ENCODE measurements around the gene TPD52L2.
A peak's percentile ranks its signal among the peaks of the same experiment; 100 is the strongest.
"Not testable (repeated sequence)": the region's sequence is repeated elsewhere in the genome, so short reads cannot be mapped to it uniquely, and the experiment has no call there.

The TPD52L2 gene

GRCh38 chr20:63855363-63856097 is 9.5 kb upstream of the TPD52L2 start:
- DNase-seq (ENCODE audit: extremely low read depth in 1 of 2, low read depth in 1 of 2) = no peak

GRCh38 chr20:63856098-63856511 is 9.0 kb upstream of the TPD52L2 start:
- DNase-seq (ENCODE audit: extremely low read depth in 1 of 2, low read depth in 1 of 2) = no peak

GRCh38 chr20:63857764-63858392 is 7.2 kb upstream of the TPD52L2 start:
- no peak for DNase-seq (ENCODE audit: extremely low read depth in 1 of 2, low read depth in 1 of 2)

GRCh38 chr20:63858393-63859165 is 6.5 kb upstream of the TPD52L2 start:
- no peak for DNase-seq (ENCODE audit: extremely low read depth in 1 of 2, low read depth in 1 of 2)

- no peak for DNase-seq (ENCODE audit: extremely low read depth in 1 of 2, low read depth in 1 of 2)
Observed at GRCh38 chr20:63859166-63859699, 5.8 kb upstream of the TPD52L2 start.

- no peak for DNase-seq (ENCODE audit: extremely low read depth in 1 of 2, low read depth in 1 of 2)
Observed at GRCh38 chr20:63860325-63861051, 4.6 kb upstream of the TPD52L2 start.

GRCh38 chr20:63861365-63861934 is 3.6 kb upstream of the TPD52L2 start, which contains the start of gene ABHD16B:
Gene ABHD16B (plus strand): TSS chr20:63861498. CDS start chr20:63861541, 43 bp downstream.
- DNase-seq (ENCODE audit: extremely low read depth in 1 of 2, low read depth in 1 of 2) = no peak

GRCh38 chr20:63861981-63862901 is 2.8 kb upstream of the TPD52L2 start:
- no peak for DNase-seq (ENCODE audit: extremely low read depth in 1 of 2, low read depth in 1 of 2)

- DNase-seq (ENCODE audit: extremely low read depth in 1 of 2, low read depth in 1 of 2) = no peak
Observed at GRCh38 chr20:63863021-63863797, 1.9 kb upstream of the TPD52L2 start.

GRCh38 chr20:63863798-63864544 is 1.1 kb upstream of the TPD52L2 start:
- peak; percentile 39 to 62 for DNase-seq (ENCODE audit: extremely low read depth in 1 of 2, low read depth in 1 of 2)

- DNase-seq (ENCODE audit: extremely low read depth in 1 of 2, low read depth in 1 of 2) = no peak
Observed at GRCh38 chr20:63864545-63864977, 509 bp upstream of the TPD52L2 start.

- not testable (repeated sequence) for DNase-seq (ENCODE audit: extremely low read depth in 1 of 2, low read depth in 1 of 2)
Observed at GRCh38 chr20:63867042-63867441, 2.0 kb downstream of the TPD52L2 start.

- DNase-seq (ENCODE audit: extremely low read depth in 1 of 2, low read depth in 1 of 2) = no peak
Observed at GRCh38 chr20:63868264-63868663, 3.2 kb downstream of the TPD52L2 start.

GRCh38 chr20:63873477-63873971 is 8.5 kb downstream of the TPD52L2 start:
- no peak for DNase-seq (ENCODE audit: extremely low read depth in 1 of 2, low read depth in 1 of 2)

GRCh38 chr20:63874241-63874640 is 9.2 kb downstream of the TPD52L2 start:
- DNase-seq (ENCODE audit: extremely low read depth in 1 of 2, low read depth in 1 of 2) = not testable (repeated sequence)

- DNase-seq (ENCODE audit: extremely low read depth in 1 of 2, low read depth in 1 of 2) = no peak
Observed at GRCh38 chr20:63876489-63877036, 11.5 kb downstream of the TPD52L2 start.

GRCh38 chr20:63877755-63878470 is 12.8 kb downstream of the TPD52L2 start:
- no peak for DNase-seq (ENCODE audit: extremely low read depth in 1 of 2, low read depth in 1 of 2)

Data from activated CD8-positive, alpha-beta memory T cell treated with anti-CD3 and anti-CD28 coated beads for 1 hour (primary cell).